ENCODE data around the gene OR52B2. TPM values are rescaled to one million over a fixed set of nuclear protein-coding genes. Genes with fewer than 3 reads are reported as not detected.

The OR52B2 gene
- total and polyA plus RNA-seq, 4 donors = 0.33 TPM; not detected in 3

- WGBS = 75% methylated on average over 1 of the region's 1 CpG
- Histone ChIP-seq H3K27me3 (ENCODE audit: control insufficient read depth in 4 of 4, insufficient read depth in 4 of 4, low read length in 3 of 4) (no peaks in the 10 kb centered on the region), H3K36me3 (ENCODE audit: control insufficient read depth in 4 of 4, insufficient read depth in 3 of 4, low read depth in 1 of 4, low read length in 3 of 4) (no peaks in the 10 kb centered on the region), H3K9me3 (ENCODE audit: control insufficient read depth in 4 of 4, low read length in 3 of 4) (no peaks in the 10 kb centered on the region), H3K4me1 (ENCODE audit: control insufficient read depth in 4 of 4, insufficient read depth in 4 of 4, low read length in 3 of 4) (no peaks in the 10 kb centered on the region), H3K9ac (ENCODE audit: low read depth in 1 of 2, low read length in 2 of 2) (no peak overlapping the region), H3K4me3 (ENCODE audit: low read depth in 1 of 3, low read length in 3 of 3) (no peak overlapping the region), H3K27ac (ENCODE audit: low read depth in 1 of 2, low read length in 2 of 2) (no peak overlapping the region)
- DNase-seq (ENCODE audit: low spot score) = no peak
- no peak for TF ChIP-seq RXRA (IDR thresholded peaks at IDR 0.05)
- no peak for TF ChIP-seq REST (IDR thresholded peaks at IDR 0.05)
- TF ChIP-seq HNF4A (conservative IDR thresholded peaks at IDR 0.05) = no peak
- TF ChIP-seq TAF1 (conservative IDR thresholded peaks at IDR 0.05) = no peak
- no peak for TF ChIP-seq HNF4G (IDR thresholded peaks at IDR 0.05)
Measured at GRCh38 chr11:6194065-6194581, 24.0 kb upstream of the OR52B2 start.

GRCh38 chr11:6191742-6192141 is 21.6 kb upstream of the OR52B2 start:
- Histone ChIP-seq H3K36me3 (ENCODE audit: control insufficient read depth in 4 of 4, insufficient read depth in 3 of 4, low read depth in 1 of 4, low read length in 3 of 4) (no peaks in the 10 kb centered on the region), H3K4me3 (ENCODE audit: low read depth in 1 of 3, low read length in 3 of 3) (no peak overlapping the region), H3K4me1 (ENCODE audit: control insufficient read depth in 4 of 4, insufficient read depth in 4 of 4, low read length in 3 of 4) (no peaks in the 10 kb centered on the region), H3K9ac (ENCODE audit: low read depth in 1 of 2, low read length in 2 of 2) (no peak overlapping the region), H3K27me3 (ENCODE audit: control insufficient read depth in 4 of 4, insufficient read depth in 4 of 4, low read length in 3 of 4) (no peaks in the 10 kb centered on the region), H3K27ac (ENCODE audit: low read depth in 1 of 2, low read length in 2 of 2) (no peak overlapping the region), H3K9me3 (ENCODE audit: control insufficient read depth in 4 of 4, low read length in 3 of 4) (no peaks in the 10 kb centered on the region)
- DNase-seq (ENCODE audit: low spot score) = no peak
- TF ChIP-seq JUND (IDR thresholded peaks at IDR 0.05) = no peak
- TF ChIP-seq HNF4G (IDR thresholded peaks at IDR 0.05) = no peak
- no peak for TF ChIP-seq TAF1 (conservative IDR thresholded peaks at IDR 0.05)
- TF ChIP-seq REST (IDR thresholded peaks at IDR 0.05) = no peak
- no peak for TF ChIP-seq SP1 (IDR thresholded peaks at IDR 0.05)
- TF ChIP-seq NR2F2 (IDR thresholded peaks at IDR 0.05) = no peak
- no peak for TF ChIP-seq RAD21 (IDR thresholded peaks at IDR 0.05)
- TF ChIP-seq HNF4A (conservative IDR thresholded peaks at IDR 0.05) = no peak

- H3K27me3 ChIP-seq (ENCODE audit: control insufficient read depth in 4 of 4, insufficient read depth in 4 of 4, low read length in 3 of 4) = no peaks in the 10 kb centered on the region
- H3K36me3 ChIP-seq (ENCODE audit: control insufficient read depth in 4 of 4, insufficient read depth in 3 of 4, low read depth in 1 of 4, low read length in 3 of 4) = no peaks in the 10 kb centered on the region
- no peak overlapping the region for H3K9ac ChIP-seq (ENCODE audit: low read depth in 1 of 2, low read length in 2 of 2)
- 66% methylated on average over 2 of the region's 2 CpGs for WGBS
- H3K4me3 ChIP-seq (ENCODE audit: low read depth in 1 of 3, low read length in 3 of 3) = no peak overlapping the region
- no peaks in the 10 kb centered on the region for H3K9me3 ChIP-seq (ENCODE audit: control insufficient read depth in 4 of 4, low read length in 3 of 4)
- no peak for DNase-seq (ENCODE audit: low spot score)
- no peaks in the 10 kb centered on the region for H3K4me1 ChIP-seq (ENCODE audit: control insufficient read depth in 4 of 4, insufficient read depth in 4 of 4, low read length in 3 of 4)
- H3K27ac ChIP-seq (ENCODE audit: low read depth in 1 of 2, low read length in 2 of 2) = no peak overlapping the region
- TF ChIP-seq ATF3 (IDR thresholded peaks at IDR 0.05) = no peak
- TF ChIP-seq JUND (IDR thresholded peaks at IDR 0.05) = no peak
- no peak for TF ChIP-seq TAF1 (conservative IDR thresholded peaks at IDR 0.05)
- no peak for TF ChIP-seq GABPA (IDR thresholded peaks at IDR 0.05 in 1 of 2, conservative IDR thresholded peaks at IDR 0.05 in 1 of 2)
- TF ChIP-seq CTCF (IDR thresholded peaks at IDR 0.05; ENCODE audit: low read depth, low read length, missing input control) = no peak
- TF ChIP-seq FOXA1 (IDR thresholded peaks at IDR 0.05) = no peak
- TF ChIP-seq REST (IDR thresholded peaks at IDR 0.05) = no peak
- TF ChIP-seq SP1 (IDR thresholded peaks at IDR 0.05) = no peak
- no peak for TF ChIP-seq MAX (IDR thresholded peaks at IDR 0.05)
- no peak for TF ChIP-seq RAD21 (IDR thresholded peaks at IDR 0.05)
Measured at GRCh38 chr11:6175440-6175839, 5.3 kb upstream of the OR52B2 start.
